Measurements from ENCODE around the gene GAD1.

The GAD1 gene

DNA sequence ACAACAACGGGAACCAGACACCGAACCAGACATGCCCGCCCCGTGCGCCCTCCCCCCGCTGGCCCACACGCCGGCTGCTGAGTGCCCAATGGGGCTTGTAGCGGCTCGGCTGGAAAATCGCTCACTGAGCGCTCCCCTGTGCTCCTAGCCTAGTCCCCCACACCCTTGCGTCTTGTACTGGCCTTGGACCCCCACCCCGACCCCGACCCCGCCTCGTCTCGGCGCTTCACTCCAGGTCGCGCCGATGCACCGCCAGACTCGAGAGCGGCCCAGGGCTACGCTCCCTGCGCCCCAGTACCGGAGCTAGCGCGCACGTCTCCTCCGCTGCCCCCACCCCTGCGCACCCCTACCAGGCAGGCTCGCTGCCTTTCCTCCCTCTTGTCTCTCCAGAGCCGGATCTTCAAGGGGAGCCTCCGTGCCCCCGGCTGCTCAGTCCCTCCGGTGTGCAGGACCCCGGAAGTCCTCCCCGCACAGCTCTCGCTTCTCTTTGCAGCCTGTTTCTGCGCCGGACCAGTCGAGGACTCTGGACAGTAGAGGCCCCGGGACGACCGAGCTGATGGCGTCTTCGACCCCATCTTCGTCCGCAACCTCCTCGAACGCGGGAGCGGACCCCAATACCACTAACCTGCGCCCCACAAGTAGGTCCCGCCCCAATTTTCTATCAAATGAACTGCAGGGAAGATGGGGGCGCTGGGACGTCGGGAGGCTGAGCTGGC, 1.5 kb downstream of the GAD1 start:
- DNase-seq = no peak

- no peak for DNase-seq
Observed at GRCh38 chr2:170818752-170819470, 2.2 kb downstream of the GAD1 start.

DNA sequence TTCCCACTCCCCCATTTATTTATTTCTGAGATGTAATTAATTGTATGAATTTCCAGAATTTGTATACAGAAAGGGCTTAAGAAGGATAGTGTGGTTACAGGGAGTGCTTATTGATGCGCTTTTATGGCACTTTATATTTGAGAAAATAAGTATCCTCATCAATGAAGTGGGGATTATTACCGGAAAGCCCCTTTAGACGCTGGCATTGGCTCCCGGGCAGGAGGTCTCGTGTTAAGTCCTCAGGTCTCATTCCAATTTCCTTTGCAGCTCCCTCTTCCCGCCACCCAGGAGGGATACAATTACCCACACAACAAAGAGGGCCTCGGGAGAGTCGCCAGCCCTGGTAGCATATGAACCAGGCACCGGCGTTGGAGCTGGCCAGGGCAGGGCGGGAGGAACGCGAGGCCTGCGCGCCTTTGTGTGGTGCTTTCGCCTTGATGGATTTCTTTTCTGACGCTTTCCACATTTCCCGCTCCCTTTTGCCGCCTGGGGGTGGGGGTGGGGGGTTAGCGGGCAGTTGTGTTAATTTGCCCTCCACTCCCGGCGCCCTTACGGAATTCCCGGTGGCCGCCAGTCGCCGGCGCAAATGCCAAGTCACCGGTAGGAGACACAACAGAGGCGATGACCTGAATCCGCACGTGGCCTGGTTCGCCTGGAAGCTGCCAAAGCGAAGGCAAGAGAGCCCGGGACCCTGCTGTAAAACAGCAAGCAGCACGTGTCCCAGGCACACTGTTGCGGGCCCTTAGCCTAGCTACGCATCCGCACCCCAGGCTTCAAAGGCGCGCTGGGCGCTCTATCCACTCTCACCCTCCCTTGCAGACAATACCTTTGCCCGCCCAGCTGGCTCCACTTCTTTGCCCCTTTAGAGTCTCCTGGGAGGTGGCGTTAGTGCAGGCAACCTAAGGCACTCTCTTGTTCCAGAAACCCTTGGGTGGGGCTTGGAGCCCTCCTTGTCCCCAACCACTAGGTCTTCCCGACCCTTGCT, 3.3 kb downstream of the GAD1 start:
- DNase-seq = no peak

- no peak for DNase-seq
Observed at GRCh38 chr2:170820757-170821530, 4.3 kb downstream of the GAD1 start.

- no peak for DNase-seq
Observed at GRCh38 chr2:170821531-170822289, 5.0 kb downstream of the GAD1 start.

DNA sequence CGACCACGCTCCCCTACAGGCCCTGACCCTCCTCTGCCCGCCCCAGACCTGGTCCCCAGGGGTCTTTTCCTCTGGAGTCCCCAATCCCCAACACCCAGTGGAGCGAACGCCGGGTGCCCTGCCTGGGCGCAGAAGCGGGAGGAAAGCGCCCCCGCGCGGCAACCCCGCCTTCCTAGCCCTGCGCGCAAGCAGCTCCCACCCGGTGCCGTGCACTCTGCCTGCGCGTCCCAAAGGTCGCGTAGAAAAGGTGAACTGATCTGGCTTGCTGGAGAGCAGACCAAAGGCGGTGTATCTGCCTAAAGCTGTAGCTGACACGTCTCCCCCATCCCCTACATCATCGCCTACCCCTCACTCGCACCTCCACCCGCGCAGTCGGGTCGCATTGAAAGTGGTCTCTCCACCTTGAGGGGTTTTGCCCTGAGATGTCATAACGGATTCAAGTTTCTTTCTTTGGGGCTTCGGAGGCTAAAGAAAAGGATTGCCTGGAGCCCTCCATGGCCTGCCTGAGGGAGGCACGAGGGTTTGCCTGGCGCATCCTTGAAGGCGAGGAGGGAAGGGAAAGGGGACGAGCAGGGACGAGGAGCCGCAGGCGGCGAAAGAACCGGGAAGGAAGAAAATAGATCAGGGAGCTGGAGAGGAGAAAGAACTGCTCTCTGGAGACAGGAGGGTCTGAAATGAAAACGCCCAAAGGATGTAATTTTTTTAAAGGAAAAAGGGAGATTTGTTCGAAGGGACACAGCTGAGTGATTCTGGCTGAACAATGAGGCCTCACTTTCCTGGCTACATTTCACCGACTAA, 5.8 kb downstream of the GAD1 start:
- DNase-seq = no peak

GRCh38 chr2:170823088-170823897, 6.6 kb downstream of the GAD1 start:
- no peak for DNase-seq

GRCh38 chr2:170823898-170824215, 7.2 kb downstream of the GAD1 start:
- DNase-seq = no peak

DNA sequence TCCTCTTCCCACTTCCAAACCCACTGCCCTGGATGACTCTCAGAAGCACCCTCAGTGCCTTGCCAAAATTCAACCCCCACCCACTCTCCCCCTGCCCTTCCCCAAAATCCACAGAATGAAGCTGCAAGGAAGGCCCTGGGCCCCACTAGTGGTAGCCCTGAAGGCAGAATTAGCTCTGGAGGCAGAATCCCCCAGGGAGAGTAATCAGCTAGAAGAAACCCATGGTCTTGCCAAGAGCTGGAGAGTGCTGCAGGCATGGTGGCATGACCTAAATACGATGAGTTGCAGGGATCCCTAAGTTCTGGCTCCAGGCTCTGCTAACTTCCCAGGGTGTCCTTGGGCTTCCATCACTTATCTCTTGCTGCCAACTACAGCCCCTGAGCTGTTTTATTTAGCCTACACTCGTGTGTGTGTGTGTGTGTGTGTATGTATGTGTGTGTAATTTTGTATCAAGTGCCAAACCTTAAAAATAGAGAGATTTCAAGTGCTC, 7.9 kb downstream of the GAD1 start:
- DNase-seq = no peak

- DNase-seq = no peak
Observed at GRCh38 chr2:170827841-170828532, 11.3 kb downstream of the GAD1 start.

DNA sequence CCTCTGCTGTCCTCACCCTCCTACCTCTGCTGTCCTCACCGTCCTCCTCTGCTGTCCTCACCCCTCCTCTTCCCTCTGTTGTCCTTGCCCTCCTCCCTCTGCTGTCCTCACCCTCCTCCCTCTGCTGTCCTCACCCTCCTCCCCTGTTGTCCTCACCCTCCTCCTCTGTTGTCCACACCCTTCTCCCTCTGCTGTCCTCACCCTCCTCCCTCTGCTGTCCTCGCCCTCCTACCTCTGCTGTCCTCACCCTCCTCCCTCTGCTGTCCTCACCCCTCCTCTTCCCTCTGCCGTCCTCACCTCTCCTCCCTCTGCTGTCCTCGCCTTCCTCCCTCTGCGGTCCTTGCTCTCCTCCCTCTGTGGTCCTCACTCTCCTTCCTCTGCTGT, 11.8 kb downstream of the GAD1 start:
- DNase-seq = no peak

- DNase-seq = no peak
Observed at GRCh38 chr2:170829036-170829435, 12.3 kb downstream of the GAD1 start.

DNA sequence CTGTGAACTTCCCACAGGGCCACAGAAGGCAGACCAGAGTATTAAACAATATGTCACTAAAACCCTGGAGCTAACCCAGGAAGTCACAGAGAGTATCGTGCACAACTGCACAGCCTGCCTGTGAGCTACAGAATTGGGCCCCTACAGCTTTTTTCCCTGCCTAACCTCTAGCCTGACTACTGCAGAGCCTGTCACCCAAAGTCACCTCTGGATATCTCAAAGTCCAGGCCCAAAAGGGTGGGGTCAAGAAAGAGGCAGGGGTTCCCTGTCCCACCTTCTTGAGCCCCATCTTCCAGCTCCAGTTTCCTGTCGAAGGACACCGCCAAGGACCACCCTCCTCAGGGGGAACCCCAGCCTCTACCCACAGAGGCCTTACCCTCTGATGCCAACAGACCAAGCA, 13.5 kb downstream of the GAD1 start:
- DNase-seq = no peak

- DNase-seq = no peak
Observed at GRCh38 chr2:170831115-170831514, 14.4 kb downstream of the GAD1 start.

- DNase-seq = no peak
Observed at GRCh38 chr2:170836027-170836426, 19.3 kb downstream of the GAD1 start.

GRCh38 chr2:170840717-170841210, 24.1 kb downstream of the GAD1 start:
- no peak for DNase-seq

GRCh38 chr2:170842785-170843184, 26.1 kb downstream of the GAD1 start:
- no peak for DNase-seq

- DNase-seq = peak; percentile 5
Observed at GRCh38 chr2:170843656-170844055, 27.0 kb downstream of the GAD1 start.

DNA sequence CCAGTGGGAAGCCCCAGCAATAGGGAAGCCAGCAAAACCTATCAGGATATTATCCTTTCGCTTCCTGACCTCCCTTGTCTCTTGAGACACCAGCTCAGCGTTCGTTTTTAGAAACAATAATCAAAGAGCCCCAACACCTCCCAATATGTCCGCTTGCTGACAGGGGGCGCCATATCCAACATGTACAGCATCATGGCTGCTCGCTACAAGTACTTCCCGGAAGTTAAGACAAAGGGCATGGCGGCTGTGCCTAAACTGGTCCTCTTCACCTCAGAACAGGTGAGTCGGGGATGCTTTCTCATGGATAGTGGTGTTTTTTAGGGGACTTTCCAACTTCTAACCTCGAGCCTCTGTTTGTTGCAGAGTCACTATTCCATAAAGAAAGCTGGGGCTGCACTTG, 28.7 kb downstream of the GAD1 start:
- DNase-seq = no peak
